ENCODE data around the gene MS4A15.

DNA sequence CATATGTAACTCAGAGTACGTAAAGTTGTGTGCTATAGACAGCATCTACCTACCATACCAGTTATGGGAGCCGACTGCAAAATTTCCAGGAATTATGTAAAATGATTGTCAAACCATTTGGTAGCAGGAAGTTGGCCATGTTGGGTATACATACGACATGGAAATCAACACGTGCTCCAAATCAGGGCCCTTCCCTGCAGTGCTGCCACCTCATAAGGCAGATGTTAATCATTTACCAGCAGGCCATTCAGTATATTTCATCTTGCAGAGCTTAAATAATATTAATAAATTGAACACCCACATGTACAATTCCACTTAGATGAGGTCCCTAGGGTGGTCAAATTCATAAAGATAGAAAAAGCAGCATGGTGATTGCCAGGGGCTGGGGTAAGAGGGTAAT lies 22.4 kb upstream of the MS4A15 start:
- TF ChIP-seq POLR2A (IDR thresholded peaks at IDR 0.05), result no peak
- TF ChIP-seq, protein P1, sequence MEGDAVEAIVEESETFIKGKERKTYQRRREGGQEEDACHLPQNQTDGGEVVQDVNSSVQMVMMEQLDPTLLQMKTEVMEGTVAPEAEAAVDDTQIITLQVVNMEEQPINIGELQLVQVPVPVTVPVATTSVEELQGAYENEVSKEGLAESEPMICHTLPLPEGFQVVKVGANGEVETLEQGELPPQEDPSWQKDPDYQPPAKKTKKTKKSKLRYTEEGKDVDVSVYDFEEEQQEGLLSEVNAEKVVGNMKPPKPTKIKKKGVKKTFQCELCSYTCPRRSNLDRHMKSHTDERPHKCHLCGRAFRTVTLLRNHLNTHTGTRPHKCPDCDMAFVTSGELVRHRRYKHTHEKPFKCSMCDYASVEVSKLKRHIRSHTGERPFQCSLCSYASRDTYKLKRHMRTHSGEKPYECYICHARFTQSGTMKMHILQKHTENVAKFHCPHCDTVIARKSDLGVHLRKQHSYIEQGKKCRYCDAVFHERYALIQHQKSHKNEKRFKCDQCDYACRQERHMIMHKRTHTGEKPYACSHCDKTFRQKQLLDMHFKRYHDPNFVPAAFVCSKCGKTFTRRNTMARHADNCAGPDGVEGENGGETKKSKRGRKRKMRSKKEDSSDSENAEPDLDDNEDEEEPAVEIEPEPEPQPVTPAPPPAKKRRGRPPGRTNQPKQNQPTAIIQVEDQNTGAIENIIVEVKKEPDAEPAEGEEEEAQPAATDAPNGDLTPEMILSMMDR (IDR thresholded peaks at IDR 0.05), result no peak

Measured in sigmoid colon (tissue), 3 donors.